GM23248 (cell line): Measurements from ENCODE around the gene TTC22. TPM values are rescaled to one million over a fixed set of nuclear protein-coding genes. Genes with fewer than 3 reads are reported as not detected.
A peak's percentile ranks its signal among the peaks of the same experiment; 100 is the strongest.

Experiments used
- DNase-seq: peaks from one replicate; pipeline ENCODE4 v3.0.0-alpha.2; 2015
- H2AFZ ChIP-seq: fragments of 200-600 bp; sonication (generic); 2 replicates; pipeline ENCODE4 v1.6.1; 2016; ENCODE audit warnings: antibody characterized with exemption
- H3F3A ChIP-seq: fragments of 200-600 bp; sonication (generic); 2 replicates; pipeline ENCODE4 v1.6.1; 2016; ENCODE audit warnings: mild to moderate bottlenecking, antibody characterized with exemption, mixed run types; ENCODE audit not compliant: insufficient read depth
- H3K27ac ChIP-seq: fragments of 200-600 bp; sonication (generic); 2 replicates; pipeline ENCODE4 v1.5.1; 2016; ENCODE audit warnings: mild to moderate bottlenecking
- H3K27me3 ChIP-seq: fragments of 200-600 bp; sonication (generic); replicated peaks from 2 replicates; pipeline ENCODE4 v1.6.1; 2016; ENCODE audit warnings: mild to moderate bottlenecking; ENCODE audit not compliant: insufficient read depth
- H3K36me3 ChIP-seq: fragments of 200-600 bp; sonication (generic); 2 replicates; pipeline ENCODE4 v1.6.1; 2016; ENCODE audit warnings: low read depth, mild to moderate bottlenecking
- H3K4me1 ChIP-seq: fragments of 200-600 bp; sonication (generic); 2 replicates; pipeline ENCODE4 v1.6.1; 2016; ENCODE audit warnings: mild to moderate bottlenecking; ENCODE audit not compliant: insufficient read depth
- H3K4me2 ChIP-seq: fragments of 200-600 bp; sonication (generic); one replicate; pipeline ENCODE4 v1.6.1; 2016; ENCODE audit warnings: mild to moderate bottlenecking; ENCODE audit not compliant: unreplicated experiment
- H3K4me3 ChIP-seq: fragments of 200-600 bp; sonication (generic); 2 replicates; pipeline ENCODE4 v1.5.1; 2016; ENCODE audit warnings: mild to moderate bottlenecking
- H3K79me2 ChIP-seq: fragments of 200-600 bp; sonication (generic); 2 replicates; pipeline ENCODE4 v1.6.1; 2016; ENCODE audit warnings: mild to moderate bottlenecking; ENCODE audit not compliant: insufficient read depth
- H3K9ac ChIP-seq: fragments of 200-600 bp; sonication (generic); 2 replicates; pipeline ENCODE4 v1.6.1; 2016; ENCODE audit warnings: mild to moderate bottlenecking
- H3K9me2 ChIP-seq: fragments of 200-600 bp; sonication (generic); 2 replicates; pipeline ENCODE4 v1.6.1; 2016; ENCODE audit warnings: mixed run types, mild to moderate bottlenecking, moderate library complexity; ENCODE audit not compliant: insufficient read depth
- H3K9me3 ChIP-seq: fragments of 200-600 bp; sonication (generic); one replicate; pipeline ENCODE4 v1.6.1; 2017; ENCODE audit warnings: low read depth
- H4K20me1 ChIP-seq: fragments of 200-600 bp; sonication (generic); 2 replicates; pipeline ENCODE4 v1.6.0; 2016; ENCODE audit not compliant: insufficient read depth
- EZH2 ChIP-seq: fragments of 200-600 bp; sonication (generic); IDR thresholded peaks from 2 replicates; pipeline ENCODE4 v1.6.1; 2018; ENCODE audit warnings: antibody characterized with exemption, mild to moderate bottlenecking; ENCODE audit not compliant: insufficient read depth, poor library complexity, severe bottlenecking
- EZH2phosphoT487 ChIP-seq: fragments of 200-600 bp; sonication (generic); IDR thresholded peaks from 2 replicates; pipeline ENCODE4 v1.6.1; 2018; ENCODE audit warnings: antibody characterized with exemption, moderate library complexity, mild to moderate bottlenecking, low read depth; ENCODE audit not compliant: insufficient read depth
- WGBS, 2 experiments: methylation state at CpG; one replicate each; pipeline ENCODE4 v1.1.6; 2015 to 2017; ENCODE audit warnings: low lambda C conversion rate in 2 of 2, low coverage in 1 of 2; ENCODE audit errors: missing lambda C conversion rate in 2 of 2; 5-methylcytosine and 5-hydroxymethylcytosine counted together
- in situ Hi-C: fragments of 300-500 bp; cut with MboI; formaldehyde crosslinking; loops from 2 replicates; pipeline ENCODE4 v1.15.0; 2020
- polyA plus RNA-seq: library from polyadenylated mRNA; unstranded; fragments of >200 nt; fragmentation: Nextera tagmentation; extraction: Ambion mirVana; gene quantifications from 2 replicates; pipeline ENCODE4 v1.2.1, GENCODE V29; 2016
- total RNA-seq: library from RNA; depleted of rRNA; stranded (reverse); fragments of >200 nt; shearing (Covaris generic); gene quantifications from 2 replicates; pipeline ENCODE4 v1.2.3, GENCODE V29; 2014

TTC22 gene
- total and polyA plus RNA-seq, 2 experiments from 2014 or later = not detected

- DNase-seq = peak; percentile 100
- 1% methylated on average over 52 to 56 of the region's 57 CpGs for WGBS, 2 experiments
- no peaks in the 10 kb centered on the region for H3K36me3 ChIP-seq
These were observed 36.8 kb downstream of the TTC22 start, which contains the start of gene PARS2 for GRCh38 chr1:54764133-54764921. TSS of gene PARS2 (minus strand) at chr1:54764523. CDS start at chr1:54759161, 5,362 bp downstream.

GRCh38 chr1:54763816-54764132, 37.3 kb downstream of the TTC22 start:
- Histone ChIP-seq H3K4me1 (peaks cover 11% of the 10 kb centered on the region; the same call in 1 of the 2 replicates), H3K4me2 (peak overlapping the region; percentile 79), H3K9me2 (no peaks in the 10 kb centered on the region), H3K9ac (peak overlapping the region; percentile 87), H3K27me3 (no peaks in the 10 kb centered on the region), H3F3A (no peaks in the 10 kb centered on the region), H2AFZ (peak overlapping the region; percentile 87), H3K9me3 (no peaks in the 10 kb centered on the region), H4K20me1 (no peaks in the 10 kb centered on the region), H3K4me3 (peak overlapping the region; percentile 84), H3K36me3 (no peaks in the 10 kb centered on the region), H3K79me2 (peaks cover 28% of the 10 kb centered on the region), H3K27ac (peak overlapping the region; percentile 30)
- 4 to 6% methylated on average over 11 of the region's 11 CpGs for WGBS, 2 experiments
- in situ Hi-C loops = no loop called here
- no peak for TF ChIP-seq EZH2
- TF ChIP-seq EZH2phosphoT487 = no peak
- peak; percentile 59 for DNase-seq

More at GRCh38 chr1:54764133-54764921, 36.8 kb downstream of the TTC22 start, which contains the start of gene PARS2:
- no peaks in the 10 kb centered on the region for H3K9me2 ChIP-seq
- peak within 1 kb of the TSS; percentile 87 for H3K9ac ChIP-seq
- H3K4me1 ChIP-seq = peaks cover 11% of the 10 kb centered on the region; the same call in 1 of the 2 replicates
- H4K20me1 ChIP-seq = no peaks in the 10 kb centered on the region
- no peaks in the 10 kb centered on the region for H3F3A ChIP-seq
- H3K79me2 ChIP-seq = peaks cover 28% of the 10 kb centered on the region
- H2AFZ ChIP-seq = peak within 1 kb of the TSS; percentile 98
- peak within 1 kb of the TSS; percentile 84 for H3K4me3 ChIP-seq
- no peaks in the 10 kb centered on the region for H3K9me3 ChIP-seq
- TF ChIP-seq EZH2 (no peak), EZH2phosphoT487 (no peak)
- H3K27me3 ChIP-seq = no peaks in the 10 kb centered on the region
- H3K27ac ChIP-seq = peak within 1 kb of the TSS; percentile 66
- in situ Hi-C loops = no loop called here
- H3K4me2 ChIP-seq = peak within 1 kb of the TSS; percentile 82

GRCh38 chr1:54758678-54759348, 42.3 kb downstream of the TTC22 start:
- no peak overlapping the region for H3K9ac ChIP-seq
- H3F3A ChIP-seq = no peaks in the 10 kb centered on the region
- in situ Hi-C loops = no loop called here
- H3K27me3 ChIP-seq = no peaks in the 10 kb centered on the region
- TF ChIP-seq EZH2phosphoT487 = no peak
- no peak for TF ChIP-seq EZH2
- H4K20me1 ChIP-seq = no peaks in the 10 kb centered on the region
- no peak for DNase-seq
- no peak overlapping the region for H3K4me2 ChIP-seq
- 83 to 85% methylated on average over 20 of the region's 20 CpGs for WGBS, 2 experiments
- H3K79me2 ChIP-seq = peaks cover 24% of the 10 kb centered on the region
- H3K9me2 ChIP-seq = no peaks in the 10 kb centered on the region
- H3K9me3 ChIP-seq = no peaks in the 10 kb centered on the region
- no peak overlapping the region for H3K4me3 ChIP-seq
- no peak overlapping the region for H3K27ac ChIP-seq
- 0 out of 2 replicates have a peak, but pooled peaks cover 2% of the 10 kb centered on the region for H3K36me3 ChIP-seq
- H3K4me1 ChIP-seq = 0 out of 2 replicates have a peak, but pooled peaks cover 7% of the 10 kb centered on the region
- H2AFZ ChIP-seq = no peak overlapping the region

GRCh38 chr1:54757833-54758232, 43.3 kb downstream of the TTC22 start:
- H3K36me3 ChIP-seq = 0 out of 2 replicates have a peak, but pooled peaks cover 2% of the 10 kb centered on the region
- no peaks in the 10 kb centered on the region for H3K9me2 ChIP-seq
- no peaks in the 10 kb centered on the region for H3F3A ChIP-seq
- no peak for DNase-seq
- no peak for TF ChIP-seq EZH2
- TF ChIP-seq EZH2phosphoT487 = no peak
- WGBS, 2 experiments = 88 to 90% methylated on average over 9 of the region's 9 CpGs
- no peaks in the 10 kb centered on the region for H4K20me1 ChIP-seq
- H3K4me2 ChIP-seq = no peak overlapping the region
- H3K9me3 ChIP-seq = no peaks in the 10 kb centered on the region
- in situ Hi-C loops = no loop called here
- peaks cover 14% of the 10 kb centered on the region for H3K79me2 ChIP-seq
- no peaks in the 10 kb centered on the region for H3K27me3 ChIP-seq
- H3K4me1 ChIP-seq = no peaks in the 10 kb centered on the region
- H3K9ac ChIP-seq = no peak overlapping the region
- H3K27ac ChIP-seq = no peak overlapping the region
- H2AFZ ChIP-seq = no peak overlapping the region
- no peak overlapping the region for H3K4me3 ChIP-seq
